ENCODE measurements around the gene MICU1. TPM values are rescaled to one million over a fixed set of nuclear protein-coding genes. Genes with fewer than 3 reads are reported as not detected.

The MICU1 gene
- polyA plus RNA-seq, 1 of the 3 experiments (the other 2 are of a cell fraction): 24.6 TPM

- ChIA-PET CTCF (no interaction called here), POLR2A (no interaction called here)
- no peaks in the 10 kb centered on the region for H3F3A ChIP-seq (replicated peaks; ENCODE audit: insufficient read depth)
These were observed 112.0 kb downstream of the MICU1 start for GRCh38 chr10:72513910-72514309.

GRCh38 chr10:72511459-72511858 is 114.4 kb downstream of the MICU1 start:
- H3K4me1 ChIP-seq (ENCODE audit: control insufficient read depth in 1 of 2, insufficient read depth in 2 of 2, low read depth in 1 of 2, low read length in 1 of 2): no peaks in the 10 kb centered on the region
- no peaks in the 10 kb centered on the region for H3K79me2 ChIP-seq (ENCODE audit: insufficient read depth)
- no peaks in the 10 kb centered on the region for H4K20me1 ChIP-seq (ENCODE audit: insufficient read depth)
- peaks cover 5% of the 10 kb centered on the region for H3F3A ChIP-seq (replicated peaks; ENCODE audit: insufficient read depth)
- WGBS (ENCODE audit: low lambda C conversion rate): 94% methylated on average over 5 of the region's 5 CpGs
- H3K9ac ChIP-seq: no peak overlapping the region
- POLR2A ChIA-PET: no interaction called here
- H3K36me3 ChIP-seq (replicated peaks in 1 of 2; ENCODE audit: control insufficient read depth in 1 of 2, insufficient read depth in 2 of 2, low read length in 1 of 2): peaks cover 0 to 6% of the 10 kb centered on the region in 2 experiments
- CTCF ChIA-PET: interaction anchor here (1.1 kb wide), 1 partner anchor 10 kb away, joined by 3 read pairs; no protein-coding TSS in a partner anchor
- no peak overlapping the region for H3K4me3 ChIP-seq (ENCODE audit: low read depth in 2 of 2, low read length in 1 of 2)
- no peaks in the 10 kb centered on the region for H3K27me3 ChIP-seq (ENCODE audit: insufficient read depth)
- no peak overlapping the region for H3K4me2 ChIP-seq
- H3K9me3 ChIP-seq: no peaks in the 10 kb centered on the region
- no peaks in the 10 kb centered on the region for H3K9me2 ChIP-seq
- H3K27ac ChIP-seq (ENCODE audit: low read depth in 2 of 2, low read length in 1 of 2): no peak overlapping the region
- DNase-seq: no peak
- no peak overlapping the region for H2AFZ ChIP-seq (ENCODE audit: low read depth)
- TF ChIP-seq FOSL2 (IDR thresholded peaks at IDR 0.05; ENCODE audit: borderline replicate concordance, low read depth) (no peak), EP300 (IDR thresholded peaks at IDR 0.05; ENCODE audit: borderline replicate concordance in 1 of 2, low read depth in 1 of 2, low read length in 1 of 2) (no peak), REST (IDR thresholded peaks at IDR 0.05; ENCODE audit: low read depth, low read length) (no peak), YY1 (IDR thresholded peaks at IDR 0.05; ENCODE audit: low read depth) (no peak), ZBTB33 (IDR thresholded peaks at IDR 0.05; ENCODE audit: borderline replicate concordance, low read depth) (no peak), CTCF (IDR thresholded peaks at IDR 0.05) (no peak), TEAD4 (IDR thresholded peaks at IDR 0.05; ENCODE audit: borderline replicate concordance, insufficient read depth) (no peak), GABPA (IDR thresholded peaks at IDR 0.05; ENCODE audit: low read depth) (no peak)

More at GRCh38 chr10:72513910-72514309, 112.0 kb downstream of the MICU1 start:
- Histone ChIP-seq H3K9me2 (no peaks in the 10 kb centered on the region), H3K27me3 (ENCODE audit: insufficient read depth) (no peaks in the 10 kb centered on the region), H2AFZ (ENCODE audit: low read depth) (no peak overlapping the region), H3K9me3 (no peaks in the 10 kb centered on the region), H3K4me2 (no peak overlapping the region), H4K20me1 (ENCODE audit: insufficient read depth) (no peaks in the 10 kb centered on the region), H3K9ac (no peak overlapping the region), H3K4me1 (ENCODE audit: control insufficient read depth in 1 of 2, insufficient read depth in 2 of 2, low read depth in 1 of 2, low read length in 1 of 2) (no peaks in the 10 kb centered on the region), H3K27ac (ENCODE audit: low read depth in 2 of 2, low read length in 1 of 2) (no peak overlapping the region), H3K4me3 (ENCODE audit: low read depth in 2 of 2, low read length in 1 of 2) (no peak overlapping the region), H3K79me2 (ENCODE audit: insufficient read depth) (no peaks in the 10 kb centered on the region), H3K36me3 (replicated peaks in 1 of 2; ENCODE audit: control insufficient read depth in 1 of 2, insufficient read depth in 2 of 2, low read length in 1 of 2) (peaks cover 0 to 4% of the 10 kb centered on the region in 2 experiments)
- DNase-seq: no peak
- TF ChIP-seq USF2 (IDR thresholded peaks at IDR 0.05; ENCODE audit: borderline replicate concordance, low read depth, low read length) (no peak), NFIC (IDR thresholded peaks at IDR 0.05; ENCODE audit: borderline replicate concordance) (no peak), JUND (IDR thresholded peaks at IDR 0.05) (no peak), NRF1 (IDR thresholded peaks at IDR 0.05; ENCODE audit: low read depth, low read length) (no peak), CHD2 (IDR thresholded peaks at IDR 0.05; ENCODE audit: low read length, partially characterized antibody) (no peak), USF1 (IDR thresholded peaks at IDR 0.05; ENCODE audit: borderline replicate concordance, low read depth) (no peak), MXI1 (IDR thresholded peaks at IDR 0.05; ENCODE audit: low read depth, low read length) (no peak), SMC3 (IDR thresholded peaks at IDR 0.05; ENCODE audit: low read depth, low read length) (no peak), ELF1 (IDR thresholded peaks at IDR 0.05) (no peak), YY1 (IDR thresholded peaks at IDR 0.05; ENCODE audit: low read depth) (no peak), GATA2 (CRISPR knock-in tag; IDR thresholded peaks at IDR 0.05) (no peak), RFX5 (IDR thresholded peaks at IDR 0.05; ENCODE audit: low read length) (no peak), EZH2phosphoT487 (IDR thresholded peaks at IDR 0.05; ENCODE audit: borderline replicate concordance, low read depth) (no peak), FOXM1 (IDR thresholded peaks at IDR 0.05; ENCODE audit: low read depth) (no peak), RCOR1 (IDR thresholded peaks at IDR 0.05; ENCODE audit: low read length) (no peak)
